Liver (tissue), 9 donors: ENCODE results near the gene RARB. TPM values are rescaled to one million over a fixed set of nuclear protein-coding genes. Genes with fewer than 3 reads are reported as not detected.

Experiments
- DNase-seq: peaks from one replicate; pipeline ENCODE4 v3.0.0-alpha.2; 2017; ENCODE audit warnings: low spot score
- H3K27ac ChIP-seq, 2 donors: one replicate each; pipeline ENCODE4 v1.7.0; 2013; ENCODE audit warnings: inconsistent platforms in 2 of 2, low read length in 2 of 2, control low read depth in 1 of 2, low read depth in 1 of 2, mild to moderate bottlenecking in 1 of 2
- H3K27me3 ChIP-seq, 4 donors: one replicate each; pipeline versions ENCODE4 v1.6.1 to v1.7.0; 2013; ENCODE audit warnings: low read length in 3 of 4, inconsistent platforms in 1 of 4, mild to moderate bottlenecking in 1 of 4, moderate library complexity in 1 of 4; ENCODE audit not compliant: control insufficient read depth in 4 of 4, insufficient read depth in 4 of 4
- H3K36me3 ChIP-seq, 4 donors: one replicate each; pipeline versions ENCODE4 v1.6.1 to v1.7.0; 2013; ENCODE audit warnings: low read length in 3 of 4, mild to moderate bottlenecking in 3 of 4, low read depth in 1 of 4, moderate library complexity in 1 of 4; ENCODE audit not compliant: control insufficient read depth in 4 of 4, insufficient read depth in 3 of 4
- H3K4me1 ChIP-seq, 4 donors: one replicate each; pipeline versions ENCODE4 v1.6.1 to v1.7.0; 2013; ENCODE audit warnings: low read length in 3 of 4, mild to moderate bottlenecking in 3 of 4, moderate library complexity in 1 of 4; ENCODE audit not compliant: control insufficient read depth in 4 of 4, insufficient read depth in 4 of 4
- H3K4me3 ChIP-seq, 3 donors: one replicate each; pipeline versions ENCODE4 v1.6.1 to v1.7.0; 2013; ENCODE audit warnings: low read length in 3 of 3, control low read depth in 1 of 3, low read depth in 1 of 3, mild to moderate bottlenecking in 1 of 3
- H3K9ac ChIP-seq, 2 donors: one replicate each; pipeline ENCODE4 v1.7.0; 2013; ENCODE audit warnings: low read length in 2 of 2, mild to moderate bottlenecking in 2 of 2, moderate library complexity in 2 of 2, control low read depth in 1 of 2, low read depth in 1 of 2
- H3K9me3 ChIP-seq, 4 donors: one replicate each; pipeline versions ENCODE4 v1.6.1 to v1.7.0; 2013; ENCODE audit warnings: low read length in 3 of 4; ENCODE audit not compliant: control insufficient read depth in 4 of 4
- ATF3 ChIP-seq: IDR thresholded peaks from 2 replicates; pipeline ENCODE4 v1.6.1; 2016; ENCODE audit warnings: antibody characterized with exemption
- CTCF ChIP-seq: fragments of 150-350 bp; IDR thresholded peaks from 2 replicates; pipeline ENCODE4 v1.5.1; 2017; ENCODE audit warnings: improper control_type of control experiment, low read depth, low read length; ENCODE audit not compliant: missing input control
- EGR1 ChIP-seq, 2 donors: IDR thresholded peaks; 2 replicates each; pipeline ENCODE4 v1.6.1; 2016 to 2018; ENCODE audit warnings: antibody characterized with exemption in 2 of 2, low read depth in 2 of 2
- FOXA1 ChIP-seq: IDR thresholded peaks from 2 replicates; pipeline ENCODE4 v1.6.1; 2016; ENCODE audit warnings: antibody characterized with exemption
- FOXA2 ChIP-seq: IDR thresholded peaks from 2 replicates; pipeline ENCODE4 v1.6.1; 2016; ENCODE audit warnings: antibody characterized with exemption
- GABPA ChIP-seq, 2 donors: IDR thresholded peaks in 1 of 2; conservative IDR thresholded peaks in 1 of 2; 2 replicates each; pipeline ENCODE4 v1.6.1; 2016; ENCODE audit warnings: antibody characterized with exemption in 2 of 2, mild to moderate bottlenecking in 1 of 2, moderate library complexity in 1 of 2
- HNF4A ChIP-seq, 2 donors: conservative IDR thresholded peaks; 2 replicates each; pipeline ENCODE4 v1.6.1; 2016; ENCODE audit warnings: antibody characterized with exemption in 2 of 2, mild to moderate bottlenecking in 2 of 2
- HNF4G ChIP-seq: IDR thresholded peaks from 2 replicates; pipeline ENCODE4 v1.6.1; 2016; ENCODE audit warnings: antibody characterized with exemption
- JUND ChIP-seq, 2 donors: IDR thresholded peaks; 2 replicates each; pipeline ENCODE4 v1.6.1; 2016; ENCODE audit warnings: antibody characterized with exemption in 2 of 2
- MAX ChIP-seq: IDR thresholded peaks from 2 replicates; pipeline ENCODE4 v1.6.1; 2016; ENCODE audit warnings: antibody characterized with exemption
- RAD21 ChIP-seq, 2 donors: IDR thresholded peaks; 2 replicates each; pipeline ENCODE4 v1.6.1; 2016; ENCODE audit warnings: antibody characterized with exemption in 2 of 2, mild to moderate bottlenecking in 2 of 2
- REST ChIP-seq: IDR thresholded peaks from 2 replicates; pipeline ENCODE4 v1.6.1; 2016; ENCODE audit warnings: antibody characterized with exemption, mild to moderate bottlenecking
- RXRA ChIP-seq, 2 donors: IDR thresholded peaks; 2 replicates each; pipeline ENCODE4 v1.6.1; 2017 to 2018; ENCODE audit warnings: antibody characterized with exemption in 2 of 2, mild to moderate bottlenecking in 1 of 2
- SP1 ChIP-seq: IDR thresholded peaks from 2 replicates; pipeline ENCODE4 v1.6.1; 2018; ENCODE audit warnings: antibody characterized with exemption, mild to moderate bottlenecking
- TAF1 ChIP-seq: conservative IDR thresholded peaks from 2 replicates; pipeline ENCODE4 v1.6.1; 2016; ENCODE audit warnings: antibody characterized with exemption, mild to moderate bottlenecking
- YY1 ChIP-seq: IDR thresholded peaks from 2 replicates; pipeline ENCODE4 v1.6.1; 2016; ENCODE audit warnings: antibody characterized with exemption, mild to moderate bottlenecking
- ZBTB33 ChIP-seq: IDR thresholded peaks from 2 replicates; pipeline ENCODE4 v1.6.1; 2016; ENCODE audit warnings: antibody characterized with exemption
- WGBS: extraction: QIAGEN DNeasy Blood & Tissue Kit; methylation state at CpG from one replicate; pipeline ENCODE4 v1.1.7; 2013; 5-methylcytosine and 5-hydroxymethylcytosine counted together
- polyA plus RNA-seq, 2 donors: library from polyadenylated mRNA; stranded (reverse) in 1 of 2; unstranded in 1 of 2; fragments of 200-250 nt in 1 of 2; fragments of >200 nt in 1 of 2; fragmentation: Nextera tagmentation in 1 of 2; extraction: Ambion mirVana in 1 of 2; gene quantifications; one replicate each; pipeline versions ENCODE4 v1.2.1 to v1.2.3, GENCODE V29; 2013 to 2015
- total RNA-seq, 2 donors: library from RNA; depleted of rRNA; stranded (reverse); fragments of >200 nt; gene quantifications; one replicate each; pipeline ENCODE4 v1.2.3, GENCODE V29; 2014
- donor health status: healthy.
- donor health status: healthy.
- donor health status: healthy.
- donor health status: healthy.
- donor health status: healthy.

The RARB gene
- total and polyA plus RNA-seq, 4 donors, result 2.1 to 3.3 (median 2.3) TPM

- no peaks in the 10 kb centered on the region for H3K9me3 ChIP-seq
- TF ChIP-seq JUND (IDR thresholded peaks at IDR 0.05) (no peak), SP1 (no peak), ZBTB33 (no peak), TAF1 (no peak), RXRA (IDR thresholded peaks at IDR 0.05) (no peak), REST (no peak), YY1 (no peak), CTCF (no peak), HNF4A (conservative IDR thresholded peaks at IDR 0.05) (no peak), ATF3 (no peak), RAD21 (IDR thresholded peaks at IDR 0.05) (no peak)
- WGBS, result 84% methylated on average over 9 of the region's 9 CpGs
- H3K27me3 ChIP-seq, result no peaks in the 10 kb centered on the region
- H3K27ac ChIP-seq, result no peak overlapping the region
- no peak overlapping the region for H3K4me3 ChIP-seq
- DNase-seq, result no peak
- no peak overlapping the region for H3K9ac ChIP-seq
- peaks cover 3 to 14% (median 10%) of the 10 kb centered on the region in 4 donors for H3K4me1 ChIP-seq
- H3K36me3 ChIP-seq, result no peaks in the 10 kb centered on the region
Measured at GRCh38 chr3:25423780-25424588, 4.1 kb upstream of the RARB start.

- Histone ChIP-seq H3K36me3 (no peaks in the 10 kb centered on the region), H3K4me3 (no peak overlapping the region), H3K9ac (no peak overlapping the region), H3K27ac (no peak overlapping the region), H3K9me3 (no peaks in the 10 kb centered on the region), H3K4me1 (peaks cover 3 to 20% (median 13%) of the 10 kb centered on the region in 4 donors), H3K27me3 (no peaks in the 10 kb centered on the region)
- no peak for DNase-seq
- WGBS, result 88% methylated on average over 5 of the region's 5 CpGs
- TF ChIP-seq HNF4G (no peak), ATF3 (no peak), EGR1 (IDR thresholded peaks at IDR 0.05; ENCODE audit: low read depth in 2 of 2) (no peak), FOXA1 (no peak), MAX (no peak), ZBTB33 (no peak), YY1 (no peak), FOXA2 (no peak), GABPA (IDR thresholded peaks at IDR 0.05 in 1 of 2, conservative IDR thresholded peaks at IDR 0.05 in 1 of 2) (no peak), REST (no peak), RXRA (IDR thresholded peaks at IDR 0.05) (no peak), HNF4A (conservative IDR thresholded peaks at IDR 0.05) (no peak)
Measured at GRCh38 chr3:25424614-25425013, 3.4 kb upstream of the RARB start.
